ENCODE data around the gene BCAS2. TPM values are rescaled to one million over a fixed set of nuclear protein-coding genes. Genes with fewer than 3 reads are reported as not detected.

The BCAS2 gene
- total and polyA plus RNA-seq, 2 donors (not counting 1 experiment from before 2014, with no cell fraction given) = 30.6 to 43.8 TPM

- intact Hi-C loops (cut with micrococcal nuclease) = no loop called here
- no peak overlapping the region for H2AFZ ChIP-seq (ENCODE audit: insufficient read depth, low read depth, low read length, poor library complexity, severe bottlenecking)
- WGBS (ENCODE audit: insufficient coverage) = no CpG with 5 or more reads among the region's 1 CpG
- Mint-ChIP-seq H3K27ac (peak overlapping the region; percentile 33), H3K27me3 (no peaks in the 10 kb centered on the region), H3K4me1 (peaks cover 31% of the 10 kb centered on the region), H3K9me3 (ENCODE audit: insufficient read depth) (no peaks in the 10 kb centered on the region), H3K4me3 (no peak overlapping the region)
- ChIA-PET POLR2A (interaction anchor here (1.5 kb wide), 1 partner anchor 51 kb away, joined by 3 read pairs; the partner anchor contains the start of gene TRIM33), CTCF (interaction anchor here (1.2 kb wide), 1 partner anchor 215 kb away, joined by 5 read pairs; no protein-coding TSS in a partner anchor)
- H3K9ac ChIP-seq (ENCODE audit: low read length) = no peak overlapping the region
- peaks cover 6 to 16% of the 10 kb centered on the region in 2 experiments for H3K36me3 ChIP-seq (replicated peaks in 1 of 2; ENCODE audit: control extremely low read depth in 1 of 2, control insufficient read depth in 1 of 2, extremely low read depth in 1 of 2, insufficient read depth in 2 of 2, low read length in 1 of 2)
- no peak overlapping the region for H3K4me3 ChIP-seq (ENCODE audit: control extremely low read depth in 1 of 5, extremely low read depth in 1 of 5, insufficient read depth in 1 of 5, low read depth in 2 of 5, low read length in 4 of 5)
- H4K20me1 ChIP-seq (ENCODE audit: control insufficient read depth, insufficient read depth, low read length, poor library complexity, severe bottlenecking) = no peaks in the 10 kb centered on the region
- no peak for TF ChIP-seq CTCF (IDR thresholded peaks at IDR 0.05)
- no peak for TF ChIP-seq EZH2 (IDR thresholded peaks at IDR 0.05; ENCODE audit: borderline replicate concordance, insufficient read depth, low read depth, low read length, poor library complexity, severe bottlenecking)
- H3K4me2 ChIP-seq (replicated peaks; ENCODE audit: low read depth, low read length, poor library complexity, severe bottlenecking) = peak overlapping the region; percentile 29
- DNase-seq (no peak), ATAC-seq (ENCODE audit: low read depth) (no peak)
- peaks cover 31% of the 10 kb centered on the region in 2 donors for H3K4me1 ChIP-seq (ENCODE audit: control insufficient read depth in 2 of 2, insufficient read depth in 2 of 2, low read length in 2 of 2)
- H3K79me2 ChIP-seq (ENCODE audit: control insufficient read depth, insufficient read depth, low read length) = no peaks in the 10 kb centered on the region
- no peaks in the 10 kb centered on the region for H3K27me3 ChIP-seq (replicated peaks in 1 of 4; ENCODE audit: control extremely low read depth in 1 of 4, control insufficient read depth in 3 of 4, insufficient read depth in 4 of 4, low read length in 3 of 4)
- H3K27ac ChIP-seq (ENCODE audit: low read length in 2 of 2) = peak overlapping the region in 1 of 2 donors; percentile 21
- no peaks in the 10 kb centered on the region for H3K9me3 ChIP-seq (ENCODE audit: control extremely low read depth in 1 of 3, control insufficient read depth in 2 of 3, insufficient read depth in 1 of 3, low read length in 2 of 3)
Observed at GRCh38 chr1:114561333-114561732, 20.1 kb downstream of the BCAS2 start.

- Mint-ChIP-seq H3K4me3 (no peak overlapping the region), H3K27ac (peak overlapping the region; percentile 81), H3K27me3 (no peaks in the 10 kb centered on the region), H3K9me3 (ENCODE audit: insufficient read depth) (no peaks in the 10 kb centered on the region), H3K4me1 (peaks cover 31% of the 10 kb centered on the region)
- Histone ChIP-seq H4K20me1 (ENCODE audit: control insufficient read depth, insufficient read depth, low read length, poor library complexity, severe bottlenecking) (no peaks in the 10 kb centered on the region), H3K4me3 (ENCODE audit: control extremely low read depth in 1 of 5, extremely low read depth in 1 of 5, insufficient read depth in 1 of 5, low read depth in 2 of 5, low read length in 4 of 5) (peak overlapping the region in 1 of 5 experiments; percentile 3), H3K27me3 (replicated peaks in 1 of 4; ENCODE audit: control extremely low read depth in 1 of 4, control insufficient read depth in 3 of 4, insufficient read depth in 4 of 4, low read length in 3 of 4) (no peaks in the 10 kb centered on the region), H3K4me1 (ENCODE audit: control insufficient read depth in 2 of 2, insufficient read depth in 2 of 2, low read length in 2 of 2) (peaks cover 31% of the 10 kb centered on the region in 2 donors), H3K79me2 (ENCODE audit: control insufficient read depth, insufficient read depth, low read length) (no peaks in the 10 kb centered on the region), H3K36me3 (replicated peaks in 1 of 2; ENCODE audit: control extremely low read depth in 1 of 2, control insufficient read depth in 1 of 2, extremely low read depth in 1 of 2, insufficient read depth in 2 of 2, low read length in 1 of 2) (peaks cover 0 to 2% of the 10 kb centered on the region in 2 experiments), H2AFZ (ENCODE audit: insufficient read depth, low read depth, low read length, poor library complexity, severe bottlenecking) (peak overlapping the region; percentile 32), H3K9ac (ENCODE audit: low read length) (peak overlapping the region; percentile 15), H3K4me2 (replicated peaks; ENCODE audit: low read depth, low read length, poor library complexity, severe bottlenecking) (peak overlapping the region; percentile 48), H3K9me3 (ENCODE audit: control extremely low read depth in 1 of 3, control insufficient read depth in 2 of 3, insufficient read depth in 1 of 3, low read length in 2 of 3) (no peaks in the 10 kb centered on the region), H3K27ac (ENCODE audit: low read length in 2 of 2) (peak overlapping the region; percentile 21 to 24)
- TF ChIP-seq CTCF (IDR thresholded peaks at IDR 0.05) (no peak), EZH2 (IDR thresholded peaks at IDR 0.05; ENCODE audit: borderline replicate concordance, insufficient read depth, low read depth, low read length, poor library complexity, severe bottlenecking) (no peak)
- intact Hi-C loops (cut with micrococcal nuclease) = loop anchor here (2.0 to 5.0 kb wide), 3 partner anchors 21 to 132 kb away; partner anchors contain the start of genes BCAS2 and TRIM33
- POLR2A ChIA-PET = no interaction called here
- CTCF ChIA-PET = interaction anchor here (0.7 to 2.2 kb wide), 7 partner anchors 9 to 581 kb away, joined by 3 to 7 read pairs (median 5); partner anchors contain the start of gene BCAS2
- no CpG with 5 or more reads among the region's 3 CpGs for WGBS (ENCODE audit: insufficient coverage)
- DNase-seq (peak; percentile 61), ATAC-seq (ENCODE audit: low read depth) (peak; percentile 73)
Observed at GRCh38 chr1:114559356-114559755, 22.1 kb downstream of the BCAS2 start.

Data from B cell (primary cell).